Measurements from ENCODE around the gene KHDC1L. TPM values are rescaled to one million over a fixed set of nuclear protein-coding genes. Genes with fewer than 3 reads are reported as not detected.

KHDC1L gene
- total RNA-seq, 1 experiment from 2014 or later: not detected

- Histone ChIP-seq H3K27ac (ENCODE audit: low read length) (no peak overlapping the region), H3K36me3 (ENCODE audit: control insufficient read depth, insufficient read depth, low read length) (no peaks in the 10 kb centered on the region), H3K9me3 (ENCODE audit: control insufficient read depth, insufficient read depth, low read depth, low read length) (no peaks in the 10 kb centered on the region), H3K27me3 (ENCODE audit: control insufficient read depth, insufficient read depth, low read length) (no peaks in the 10 kb centered on the region; the same call in 1 of the 2 replicates), H3K4me3 (ENCODE audit: low read depth in 2 of 2, low read length in 2 of 2) (no peak overlapping the region), H3K4me1 (ENCODE audit: control insufficient read depth, insufficient read depth, low read length) (no peaks in the 10 kb centered on the region)
- POLR2A ChIA-PET: interaction anchor here (0.7 kb wide), 1 partner anchor 81 kb away, joined by 11 read pairs; no protein-coding TSS in a partner anchor
- no TSS peak for BruUV-seq (replicated peaks)
- TF ChIP-seq REST (IDR thresholded peaks at IDR 0.05; ENCODE audit: insufficient read depth in 1 of 2, low read depth in 2 of 2, low read length in 1 of 2): no peak
- TF ChIP-seq CTCF (IDR thresholded peaks at IDR 0.05): no peak
- no peak for TF ChIP-seq TCF7L2 (IDR thresholded peaks at IDR 0.05; ENCODE audit: low read depth, low read length)
- TF ChIP-seq SIN3A (IDR thresholded peaks at IDR 0.05; ENCODE audit: borderline replicate concordance, insufficient read depth, low read depth, low read length): no peak
- TF ChIP-seq POLR2AphosphoS5 (IDR thresholded peaks at IDR 0.05; ENCODE audit: low read depth, low read length): no peak
- intact Hi-C loops (cut with micrococcal nuclease; ENCODE audit: unreplicated experiment): no loop called here
- ATAC-seq (no peak), DNase-seq (ENCODE audit: low read depth, low spot score) (no peak)
- CTCF ChIA-PET: no interaction called here
- in situ Hi-C loops (cut with HindIII; ENCODE audit: low pct_unique_long_range_greater_than_20kb, low sequenced_read_pairs): no loop called here
Observed at GRCh38 chr6:73240730-73241129, 15.4 kb upstream of the KHDC1L start.

GRCh38 chr6:73236144-73236750 lies 11.0 kb upstream of the KHDC1L start:
- H3K27me3 ChIP-seq (ENCODE audit: control insufficient read depth, insufficient read depth, low read length): no peaks in the 10 kb centered on the region
- H3K4me1 ChIP-seq (ENCODE audit: control insufficient read depth, insufficient read depth, low read length): no peaks in the 10 kb centered on the region
- intact Hi-C loops (cut with micrococcal nuclease; ENCODE audit: unreplicated experiment): no loop called here
- no peak overlapping the region for H3K4me3 ChIP-seq (ENCODE audit: low read depth in 2 of 2, low read length in 2 of 2)
- no TSS peak for BruUV-seq (replicated peaks)
- POLR2A ChIA-PET: no interaction called here
- DNase-seq (ENCODE audit: low read depth, low spot score): peak; percentile 27
- CTCF ChIA-PET: no interaction called here
- no peaks in the 10 kb centered on the region for H3K9me3 ChIP-seq (ENCODE audit: control insufficient read depth, insufficient read depth, low read depth, low read length)
- no peak for ATAC-seq
- TF ChIP-seq TCF7L2 (IDR thresholded peaks at IDR 0.05; ENCODE audit: low read depth, low read length) (no peak), REST (IDR thresholded peaks at IDR 0.05; ENCODE audit: insufficient read depth in 1 of 2, low read depth in 2 of 2, low read length in 1 of 2) (no peak), SIN3A (IDR thresholded peaks at IDR 0.05; ENCODE audit: borderline replicate concordance, insufficient read depth, low read depth, low read length) (no peak), CTCF (IDR thresholded peaks at IDR 0.05) (no peak), POLR2AphosphoS5 (IDR thresholded peaks at IDR 0.05; ENCODE audit: low read depth, low read length) (no peak)
- H3K36me3 ChIP-seq (ENCODE audit: control insufficient read depth, insufficient read depth, low read length): no peaks in the 10 kb centered on the region
- no peak overlapping the region for H3K27ac ChIP-seq (ENCODE audit: low read length)
- in situ Hi-C loops (cut with HindIII; ENCODE audit: low pct_unique_long_range_greater_than_20kb, low sequenced_read_pairs): no loop called here

Measured in Panc1 (cell line).